HepG2 (cell line): ENCODE results near the gene SARNP. TPM values are rescaled to one million over a fixed set of nuclear protein-coding genes. Genes with fewer than 3 reads are reported as not detected.

Source experiments
- BCL3 ChIP-seq: sonication (generic); formaldehyde crosslinking; IDR thresholded peaks from 2 replicates; pipeline ENCODE4 v1.5.1; 2020; ENCODE audit warnings: mild to moderate bottlenecking, missing genetic modification reagents, moderate library complexity
- CHCHD3 ChIP-seq: sonication (generic); formaldehyde crosslinking; IDR thresholded peaks from 2 replicates; pipeline ENCODE4 v1.8.0; 2022; ENCODE audit warnings: mild to moderate bottlenecking, missing genetic modification reagents, moderate library complexity
- ELF3 ChIP-seq: IDR thresholded peaks from 2 replicates; pipeline ENCODE4 v1.6.1; 2016; ENCODE audit warnings: missing genetic modification reagents, missing compliant biosample characterization
- EP300 ChIP-seq, 3 experiments: sonication (generic) in 1 of 3; formaldehyde crosslinking in 1 of 3; IDR thresholded peaks; 2 replicates each; pipeline versions ENCODE4 v1.5.1 to v1.6.1; 2011 to 2020; ENCODE audit warnings: low read depth in 2 of 3, low read length in 2 of 3, borderline replicate concordance in 1 of 3, improper control_type of control experiment in 1 of 3, mild to moderate bottlenecking in 1 of 3, missing genetic modification reagents in 1 of 3, moderate library complexity in 1 of 3
- PAX8 ChIP-seq: sonication (generic); formaldehyde crosslinking; IDR thresholded peaks from 2 replicates; pipeline ENCODE4 v1.8.0; 2022; ENCODE audit warnings: mild to moderate bottlenecking, missing genetic modification reagents, borderline replicate concordance
- RAD51 ChIP-seq: fragments of 450-650 bp; IDR thresholded peaks from 2 replicates; pipeline ENCODE4 v1.6.1; 2016; ENCODE audit warnings: borderline replicate concordance
- RBAK ChIP-seq: sonication (generic); formaldehyde crosslinking; IDR thresholded peaks from 2 replicates; pipeline ENCODE4 v1.5.1; 2020; ENCODE audit warnings: mild to moderate bottlenecking, missing genetic modification reagents
- SIN3A ChIP-seq: IDR thresholded peaks from 2 replicates; pipeline ENCODE4 v1.6.1; 2011; ENCODE audit warnings: low read depth, mild to moderate bottlenecking, control low read depth, low read length, borderline replicate concordance
- ZFP90 ChIP-seq: sonication (generic); formaldehyde crosslinking; IDR thresholded peaks from 2 replicates; pipeline ENCODE4 v1.8.0; 2022; ENCODE audit warnings: missing genetic modification reagents, mild to moderate bottlenecking, inconsistent platforms, borderline replicate concordance
- ZHX1 ChIP-seq: sonication (generic); formaldehyde crosslinking; IDR thresholded peaks from 2 replicates; pipeline ENCODE4 v1.8.1; 2022; ENCODE audit warnings: low read depth, mild to moderate bottlenecking, missing genetic modification reagents
- ZNF17 ChIP-seq: sonication (generic); formaldehyde crosslinking; IDR thresholded peaks from 2 replicates; pipeline ENCODE4 v1.5.0; 2020; ENCODE audit warnings: mild to moderate bottlenecking, missing genetic modification reagents
- ZNF33B ChIP-seq: sonication (generic); formaldehyde crosslinking; IDR thresholded peaks from 2 replicates; pipeline ENCODE4 v1.5.1; 2020; ENCODE audit warnings: mild to moderate bottlenecking, missing genetic modification reagents
- ZNF468 ChIP-seq: sonication (generic); formaldehyde crosslinking; IDR thresholded peaks from 2 replicates; pipeline ENCODE4 v1.8.0; 2022; ENCODE audit warnings: mild to moderate bottlenecking, moderate library complexity, missing genetic modification reagents
- ZNF501 ChIP-seq: sonication (generic); formaldehyde crosslinking; IDR thresholded peaks from 2 replicates; pipeline ENCODE4 v1.5.1; 2020; ENCODE audit warnings: mild to moderate bottlenecking, moderate library complexity, missing genetic modification reagents
- ZNF703 ChIP-seq: sonication (generic); formaldehyde crosslinking; IDR thresholded peaks from 2 replicates; pipeline ENCODE4 v1.5.1; 2020; ENCODE audit warnings: missing genetic modification reagents, mild to moderate bottlenecking, moderate library complexity, borderline replicate concordance
- ZSCAN31 ChIP-seq: sonication (generic); formaldehyde crosslinking; IDR thresholded peaks from 2 replicates; pipeline ENCODE4 v1.5.0; 2020; ENCODE audit warnings: low read depth, mild to moderate bottlenecking, missing genetic modification reagents
- polyA plus RNA-seq, 8 experiments: library from polyadenylated mRNA; depleted of rRNA in 3 of 8; stranded (reverse) in 7 of 8; unstranded in 1 of 8; fragments of >200 nt; fragmentation: Illumina TruSeq in 4 of 8; extraction: Trizol in 4 of 8; gene quantifications; 2 replicates each; pipeline versions ENCODE4 v1.2.1 to v1.2.3, GENCODE V29; 2011 to 2016; ENCODE audit warnings: low read depth in 4 of 8, missing spikeins in 1 of 8, mixed read lengths in 1 of 8; ENCODE audit not compliant: insufficient read depth in 1 of 8
- total RNA-seq, 5 experiments: library from RNA; depleted of rRNA; stranded (reverse); fragments of >200 nt; fragmentation: Illumina TruSeq; extraction: Trizol; gene quantifications; 2 replicates each; pipeline ENCODE4 v1.2.3, GENCODE V29; 2016; ENCODE audit warnings: low read depth in 1 of 5
- TF ChIP-seq, protein P1 (sequence below): sonication (generic); formaldehyde crosslinking; IDR thresholded peaks from 2 replicates; pipeline ENCODE4 v1.5.0; 2020; ENCODE audit warnings: mild to moderate bottlenecking, missing genetic modification reagents, borderline replicate concordance
- TF ChIP-seq, protein P2 (sequence below): sonication (generic); formaldehyde crosslinking; IDR thresholded peaks from 2 replicates; pipeline ENCODE4 v1.4.0; 2020; ENCODE audit warnings: missing genetic modification reagents, low read depth, mild to moderate bottlenecking, borderline replicate concordance

The SARNP gene
- total and polyA plus RNA-seq, 2 of the 13 experiments (the other 11 are each of a cell fraction or from before 2014, with no cell fraction given): 59.0 to 95.4 TPM

- TF ChIP-seq EP300 (IDR thresholded peaks at IDR 0.05; ENCODE audit: low read depth in 2 of 2, low read length in 2 of 2): 0 out of 4 replicates have a peak, but pooled peaks of 1 of the 2 experiments have one; percentile 6
- TF ChIP-seq EP300 (CRISPR knock-in tag; IDR thresholded peaks at IDR 0.05; ENCODE audit: borderline replicate concordance): no peak
- no peak for TF ChIP-seq ZNF468 (CRISPR knock-in tag)
- peak; percentile 53; the same call in 1 of the 2 replicates for TF ChIP-seq BCL3 (CRISPR knock-in tag)
- TF ChIP-seq, protein P1, sequence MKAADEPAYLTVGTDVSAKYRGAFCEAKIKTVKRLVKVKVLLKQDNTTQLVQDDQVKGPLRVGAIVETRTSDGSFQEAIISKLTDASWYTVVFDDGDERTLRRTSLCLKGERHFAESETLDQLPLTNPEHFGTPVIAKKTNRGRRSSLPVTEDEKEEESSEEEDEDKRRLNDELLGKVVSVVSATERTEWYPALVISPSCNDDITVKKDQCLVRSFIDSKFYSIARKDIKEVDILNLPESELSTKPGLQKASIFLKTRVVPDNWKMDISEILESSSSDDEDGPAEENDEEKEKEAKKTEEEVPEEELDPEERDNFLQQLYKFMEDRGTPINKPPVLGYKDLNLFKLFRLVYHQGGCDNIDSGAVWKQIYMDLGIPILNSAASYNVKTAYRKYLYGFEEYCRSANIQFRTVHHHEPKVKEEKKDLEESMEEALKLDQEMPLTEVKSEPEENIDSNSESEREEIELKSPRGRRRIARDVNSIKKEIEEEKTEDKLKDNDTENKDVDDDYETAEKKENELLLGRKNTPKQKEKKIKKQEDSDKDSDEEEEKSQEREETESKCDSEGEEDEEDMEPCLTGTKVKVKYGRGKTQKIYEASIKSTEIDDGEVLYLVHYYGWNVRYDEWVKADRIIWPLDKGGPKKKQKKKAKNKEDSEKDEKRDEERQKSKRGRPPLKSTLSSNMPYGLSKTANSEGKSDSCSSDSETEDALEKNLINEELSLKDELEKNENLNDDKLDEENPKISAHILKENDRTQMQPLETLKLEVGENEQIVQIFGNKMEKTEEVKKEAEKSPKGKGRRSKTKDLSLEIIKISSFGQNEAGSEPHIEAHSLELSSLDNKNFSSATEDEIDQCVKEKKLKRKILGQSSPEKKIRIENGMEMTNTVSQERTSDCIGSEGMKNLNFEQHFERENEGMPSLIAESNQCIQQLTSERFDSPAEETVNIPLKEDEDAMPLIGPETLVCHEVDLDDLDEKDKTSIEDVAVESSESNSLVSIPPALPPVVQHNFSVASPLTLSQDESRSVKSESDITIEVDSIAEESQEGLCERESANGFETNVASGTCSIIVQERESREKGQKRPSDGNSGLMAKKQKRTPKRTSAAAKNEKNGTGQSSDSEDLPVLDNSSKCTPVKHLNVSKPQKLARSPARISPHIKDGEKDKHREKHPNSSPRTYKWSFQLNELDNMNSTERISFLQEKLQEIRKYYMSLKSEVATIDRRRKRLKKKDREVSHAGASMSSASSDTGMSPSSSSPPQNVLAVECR (CRISPR knock-in tag): peak; percentile 84
- peak; percentile 16; the same call in 1 of the 2 replicates for TF ChIP-seq PAX8 (CRISPR knock-in tag)
- TF ChIP-seq ZHX1 (CRISPR knock-in tag): 0 out of 2 replicates have a peak, but pooled peaks have one; percentile 28
- peak; percentile 40; the same call in 1 of the 2 replicates for TF ChIP-seq ZNF33B (CRISPR knock-in tag)
- no peak for TF ChIP-seq ZNF17 (CRISPR knock-in tag)
- TF ChIP-seq CHCHD3: no peak
- 0 out of 2 replicates have a peak, but pooled peaks have one; percentile 58 for TF ChIP-seq ZSCAN31 (CRISPR knock-in tag)
- TF ChIP-seq, protein P2, sequence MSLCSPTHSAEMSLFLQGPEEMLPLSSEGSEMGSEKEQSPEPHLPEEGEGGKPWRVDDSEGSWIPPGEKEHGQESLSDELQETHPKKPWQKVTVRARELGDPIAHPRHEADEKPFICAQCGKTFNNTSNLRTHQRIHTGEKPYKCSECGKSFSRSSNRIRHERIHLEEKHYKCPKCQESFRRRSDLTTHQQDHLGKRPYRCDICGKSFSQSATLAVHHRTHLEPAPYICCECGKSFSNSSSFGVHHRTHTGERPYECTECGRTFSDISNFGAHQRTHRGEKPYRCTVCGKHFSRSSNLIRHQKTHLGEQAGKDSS: 0 out of 2 replicates have a peak, but pooled peaks have one; percentile 18
- no peak for TF ChIP-seq ZNF703 (CRISPR knock-in tag)
- TF ChIP-seq RBAK (CRISPR knock-in tag): no peak
- peak; percentile 75 for TF ChIP-seq ELF3 (CRISPR knock-in tag)
- TF ChIP-seq SIN3A: 0 out of 2 replicates have a peak, but pooled peaks have one; percentile 64
- TF ChIP-seq ZNF501 (CRISPR knock-in tag): peak; percentile 18
- TF ChIP-seq ZFP90: 0 out of 2 replicates have a peak, but pooled peaks have one; percentile 26
- no peak for TF ChIP-seq RAD51
These were observed at the start of gene SARNP, which contains the start of gene ORMDL2 (continued) for GRCh38 chr12:55817345-55818139.
